ENCODE data around the gene PCNT.

The PCNT gene

DNA sequence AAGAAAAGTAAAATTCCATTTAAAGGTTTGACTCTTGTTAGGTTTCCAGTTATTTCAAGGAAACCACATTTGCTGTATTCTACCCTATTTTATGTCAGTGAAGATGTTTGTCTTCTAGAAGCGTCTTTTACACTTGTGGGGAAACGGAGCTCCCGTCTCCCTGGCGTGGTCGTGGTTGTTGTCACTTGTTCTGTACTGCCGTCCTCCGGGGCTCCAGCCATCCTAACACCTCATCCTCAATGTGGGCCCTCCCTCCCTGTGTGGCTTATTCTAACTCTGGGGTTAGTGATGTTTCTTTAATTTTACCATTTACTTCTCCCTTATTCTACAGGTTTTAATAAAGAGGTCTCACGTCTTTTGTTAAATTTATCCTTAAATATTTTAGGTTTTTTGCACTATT, 82.0 kb downstream of the PCNT start:
- DNase-seq (ENCODE audit: low read depth), result no peak

DNA sequence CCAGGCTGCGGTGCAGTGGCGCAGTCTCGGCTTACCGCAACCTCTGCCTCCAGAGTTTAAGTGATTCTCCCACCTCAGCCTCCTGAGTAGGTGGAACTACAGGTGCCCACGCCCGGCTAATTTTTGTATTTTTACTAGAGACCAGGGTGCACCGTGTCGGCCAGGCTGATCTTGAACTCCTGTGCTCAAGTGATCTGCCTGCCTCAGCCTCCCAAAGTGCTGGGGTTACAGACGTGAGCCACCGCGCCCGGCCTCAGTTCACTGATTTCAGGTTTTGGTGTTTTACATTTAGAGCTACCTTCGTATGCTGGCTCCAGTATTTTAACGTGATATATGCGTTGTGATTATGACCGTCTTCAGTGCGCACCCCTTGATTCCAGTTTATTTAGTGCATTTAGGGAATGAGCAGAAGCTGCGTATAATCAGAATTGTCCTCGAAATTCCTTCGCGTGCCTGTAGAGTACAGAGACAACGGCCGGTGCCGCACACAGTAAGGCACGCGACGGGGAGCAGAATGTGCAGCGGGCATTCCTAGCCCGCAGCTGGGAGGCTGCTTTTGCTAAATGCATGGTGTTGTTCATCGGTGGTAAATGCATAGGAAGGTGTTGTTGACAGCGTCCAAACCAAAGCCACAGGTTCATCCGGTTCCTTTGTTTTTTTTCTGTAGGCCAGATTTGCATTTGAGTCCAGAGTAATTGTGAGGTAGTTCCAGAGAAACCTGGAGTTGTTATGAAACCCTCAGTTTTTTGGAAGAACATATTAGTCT, 85.9 kb downstream of the PCNT start:
- no peak for DNase-seq (ENCODE audit: low read depth)

- no peak for DNase-seq (ENCODE audit: low read depth)
Measured at GRCh38 chr21:46410516-46410915, 86.6 kb downstream of the PCNT start.

GRCh38 chr21:46411236-46411635, 87.3 kb downstream of the PCNT start:
- DNase-seq (ENCODE audit: low read depth), result no peak

GRCh38 chr21:46411691-46412090, 87.7 kb downstream of the PCNT start:
- no peak for DNase-seq (ENCODE audit: low read depth)

DNA sequence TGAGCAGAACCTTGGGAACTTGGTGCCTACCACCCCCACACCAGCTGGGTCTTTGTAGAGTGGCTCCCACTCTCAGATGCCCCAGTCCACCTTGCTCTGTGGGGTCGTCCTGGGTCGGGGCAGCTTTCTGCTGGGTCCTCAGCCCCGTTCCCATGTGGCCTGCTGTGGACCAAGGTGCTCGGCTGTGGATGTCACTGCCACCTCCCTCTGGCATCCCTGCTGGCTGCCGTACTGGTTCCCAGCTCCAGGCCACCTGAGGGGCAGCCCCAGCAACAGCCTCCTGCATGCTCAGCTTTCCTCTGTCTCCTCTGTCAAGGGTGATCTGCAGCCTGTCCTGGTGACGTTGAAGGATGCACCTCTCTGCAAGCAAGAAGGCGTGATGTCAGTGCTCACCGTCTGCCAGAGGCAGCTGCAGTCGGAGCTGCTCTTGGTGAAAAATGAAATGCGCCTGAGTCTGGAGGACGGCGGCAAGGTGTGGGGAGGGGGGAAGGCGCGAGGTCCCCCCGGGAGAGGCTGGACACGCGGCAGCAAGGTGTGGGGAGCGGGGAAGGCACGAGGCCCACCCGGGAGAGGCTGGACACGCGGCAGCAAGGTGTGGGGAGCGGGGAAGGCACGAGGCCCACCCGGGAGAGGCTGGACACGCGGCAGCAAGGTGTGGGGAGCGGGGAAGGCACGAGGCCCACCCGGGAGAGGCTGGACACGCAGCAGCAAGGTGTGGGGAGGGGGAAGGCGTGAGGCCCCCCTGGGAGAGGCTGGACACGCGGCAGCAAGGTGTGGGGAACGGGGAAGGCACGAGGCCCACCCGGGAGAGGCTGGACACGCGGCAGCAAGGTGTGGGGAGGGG, 88.8 kb downstream of the PCNT start:
- DNase-seq (ENCODE audit: low read depth), result no peak

DNA sequence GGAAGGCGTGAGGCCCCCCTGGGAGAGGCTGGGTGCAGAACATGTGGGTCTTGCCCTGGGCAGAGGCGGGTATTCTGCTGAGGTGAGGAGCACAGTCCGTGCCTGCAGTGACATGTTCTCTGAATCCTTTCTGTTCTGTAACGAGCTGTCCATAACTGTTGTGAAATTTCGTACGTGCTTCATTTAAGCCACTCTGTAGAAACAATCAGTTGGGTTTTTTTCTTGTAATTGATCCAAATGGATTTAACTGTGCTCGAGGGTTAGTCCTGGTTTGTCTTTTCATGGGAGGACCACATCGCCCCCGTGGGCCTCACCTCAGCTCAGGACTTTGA, 89.4 kb downstream of the PCNT start:
- DNase-seq (ENCODE audit: low read depth), result no peak

GRCh38 chr21:46414965-46415275, 91.0 kb downstream of the PCNT start:
- no peak for DNase-seq (ENCODE audit: low read depth)

DNA sequence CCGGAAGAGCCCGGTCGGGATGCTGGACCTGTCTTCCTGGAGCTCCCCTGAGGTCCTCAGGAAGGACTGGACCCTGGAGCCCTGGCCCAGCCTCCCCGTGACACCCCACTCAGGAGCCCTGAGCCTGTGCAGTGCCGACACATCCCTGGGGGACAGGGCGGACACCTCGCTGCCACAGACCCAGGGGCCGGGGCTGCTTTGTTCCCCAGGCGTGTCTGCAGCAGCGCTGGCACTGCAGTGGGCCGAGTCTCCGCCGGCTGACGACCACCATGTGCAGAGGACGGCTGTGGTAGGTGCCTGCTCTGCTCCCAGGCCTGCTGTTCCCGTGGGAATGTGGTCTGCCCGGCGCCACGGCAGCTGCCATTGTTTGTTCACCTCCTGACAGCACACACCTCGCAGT, 92.6 kb downstream of the PCNT start:
- no peak for DNase-seq (ENCODE audit: low read depth)

GRCh38 chr21:46418265-46418946, 94.5 kb downstream of the PCNT start:
- DNase-seq (ENCODE audit: low read depth), result no peak

DNA sequence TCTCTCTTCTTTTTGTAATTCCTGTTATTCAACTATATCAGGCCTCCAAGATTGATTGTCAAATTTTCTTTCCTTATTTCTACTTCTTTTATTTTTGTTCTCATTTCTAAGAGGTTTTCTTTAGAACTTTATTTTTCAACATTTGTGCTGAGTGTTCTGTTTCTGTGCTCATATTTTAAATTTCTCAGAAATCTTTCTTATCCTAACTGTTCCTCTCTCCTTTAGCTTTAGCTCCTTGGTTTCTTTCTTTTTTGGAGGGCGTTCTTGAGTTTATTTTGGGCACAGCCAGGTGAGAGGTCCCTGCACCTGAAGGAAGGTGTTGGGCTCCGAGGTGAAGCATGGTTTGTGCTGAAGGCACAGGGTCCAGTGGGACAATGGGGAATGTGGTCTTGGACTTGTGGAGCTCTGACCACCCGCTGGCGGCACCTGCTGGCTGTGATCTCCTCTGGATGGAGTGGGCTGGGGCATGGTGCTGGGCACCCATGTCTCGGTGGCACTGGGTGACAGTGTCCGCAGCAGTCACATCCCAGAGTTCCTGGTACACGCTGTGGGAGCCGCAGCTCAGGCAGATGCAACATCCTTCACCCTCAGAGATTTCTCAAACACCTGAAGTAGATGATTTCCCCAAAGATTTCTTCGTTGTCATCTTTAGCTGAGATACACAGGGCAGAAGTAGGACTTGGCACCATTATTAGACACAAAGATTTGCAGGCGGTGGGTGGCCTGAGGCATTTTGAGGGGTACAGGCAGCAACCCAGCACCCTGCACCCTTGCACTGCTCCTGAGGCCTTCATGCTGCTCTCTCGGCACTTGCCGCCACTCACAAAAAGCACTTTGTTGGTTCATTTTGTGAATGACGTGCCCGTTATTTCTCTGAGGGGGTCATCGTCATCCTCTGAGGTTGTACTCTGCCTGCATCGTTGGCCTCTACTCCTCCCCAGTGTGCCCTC, 96.6 kb downstream of the PCNT start:
- DNase-seq (ENCODE audit: low read depth), result no peak

DNA sequence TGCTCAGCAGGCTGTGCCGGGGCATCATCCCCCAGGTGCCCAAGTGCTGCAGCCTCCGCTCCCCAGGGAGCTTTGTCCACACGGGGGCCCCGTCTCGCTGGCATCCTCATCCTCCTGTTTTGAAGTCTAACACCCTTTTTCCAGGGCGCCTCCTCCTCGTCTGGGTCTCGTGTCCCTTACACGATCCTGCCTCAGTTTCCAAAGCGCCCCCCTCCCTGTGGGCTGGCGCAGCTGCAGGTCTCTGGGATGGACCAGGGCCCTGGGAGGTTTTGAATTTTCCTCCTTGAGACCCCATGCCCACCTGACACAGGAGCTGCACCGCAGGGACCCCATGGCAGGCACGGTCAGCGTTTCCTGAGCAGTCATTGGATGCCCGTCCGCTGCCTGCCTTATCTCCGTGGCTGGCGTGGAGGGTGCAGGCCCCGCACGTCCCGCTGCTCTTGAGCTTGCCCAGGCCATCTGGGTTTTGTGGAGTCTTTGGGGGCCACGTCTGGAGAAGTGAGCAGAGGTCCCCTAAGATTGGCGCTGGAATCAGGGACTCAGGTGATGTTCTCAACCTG, 97.3 kb downstream of the PCNT start:
- no peak for DNase-seq (ENCODE audit: low read depth)

DNA sequence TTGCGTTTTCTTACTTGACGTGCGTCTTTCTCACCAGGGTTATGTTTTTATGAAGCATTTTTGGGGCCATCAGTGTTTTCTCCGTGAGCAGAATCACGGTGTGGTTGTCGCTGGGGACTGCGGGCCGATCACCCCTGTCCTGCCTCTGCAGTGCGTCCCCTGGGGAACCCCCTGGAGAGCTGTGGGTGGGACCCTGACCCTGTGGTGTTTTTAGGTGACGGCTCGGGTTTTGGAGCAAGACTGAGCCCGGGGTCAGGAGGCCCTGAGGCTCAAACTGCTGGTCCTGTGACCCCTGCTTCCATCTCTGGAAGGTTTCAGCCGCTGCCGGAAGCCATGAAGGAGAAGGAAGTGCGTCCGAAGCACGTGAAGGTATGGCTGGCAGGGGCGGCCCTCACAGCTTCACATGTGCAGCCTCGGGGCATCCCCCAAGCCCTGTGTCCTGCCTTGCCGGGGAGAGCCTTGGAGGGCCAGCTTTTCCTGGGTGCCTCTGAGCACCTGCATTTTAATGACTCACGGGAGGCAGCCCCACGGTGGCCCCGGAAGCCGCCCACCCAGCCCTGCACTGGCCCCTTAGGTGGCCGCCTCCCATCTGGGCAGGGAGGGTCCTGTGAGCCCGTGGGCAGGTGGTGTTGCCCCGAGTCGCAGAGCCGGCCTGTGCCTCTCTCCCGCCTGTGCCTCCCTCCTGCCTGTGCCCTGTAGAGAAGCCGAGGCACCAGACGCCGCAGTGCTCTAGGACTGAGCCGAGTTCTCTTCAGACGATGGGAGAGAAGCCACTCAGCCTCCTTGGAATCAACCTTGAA, 98.0 kb downstream of the PCNT start:
- no peak for DNase-seq (ENCODE audit: low read depth)

DNA sequence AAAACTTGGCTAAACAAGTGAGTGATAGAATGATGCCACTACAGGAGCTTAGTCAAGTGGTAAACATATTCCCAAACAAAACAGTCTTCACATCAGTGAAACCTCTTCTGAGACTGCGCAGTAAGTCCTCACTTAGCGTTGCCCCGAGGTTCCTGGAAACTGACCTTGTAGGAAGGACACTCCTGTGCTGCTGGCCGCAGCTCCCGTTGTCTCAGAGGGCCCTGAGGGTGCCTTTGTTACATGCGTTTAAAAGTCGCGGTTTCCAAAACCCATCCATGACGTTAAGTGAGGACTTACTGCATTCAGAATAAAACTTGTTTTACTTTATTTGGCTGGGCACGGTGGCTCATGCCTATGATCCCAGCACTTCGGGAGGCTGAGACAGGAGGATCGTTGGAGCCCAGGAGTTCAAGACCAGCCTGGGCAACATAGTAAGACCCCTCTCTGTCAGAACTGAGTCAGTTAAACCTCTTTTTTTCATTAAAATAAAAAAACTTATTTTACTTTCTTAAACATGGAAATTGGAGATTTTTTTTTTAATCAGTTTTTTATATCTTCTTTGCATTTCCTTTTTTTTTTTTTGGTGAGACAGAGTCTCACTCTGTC, 98.8 kb downstream of the PCNT start:
- DNase-seq (ENCODE audit: low read depth), result no peak

DNA sequence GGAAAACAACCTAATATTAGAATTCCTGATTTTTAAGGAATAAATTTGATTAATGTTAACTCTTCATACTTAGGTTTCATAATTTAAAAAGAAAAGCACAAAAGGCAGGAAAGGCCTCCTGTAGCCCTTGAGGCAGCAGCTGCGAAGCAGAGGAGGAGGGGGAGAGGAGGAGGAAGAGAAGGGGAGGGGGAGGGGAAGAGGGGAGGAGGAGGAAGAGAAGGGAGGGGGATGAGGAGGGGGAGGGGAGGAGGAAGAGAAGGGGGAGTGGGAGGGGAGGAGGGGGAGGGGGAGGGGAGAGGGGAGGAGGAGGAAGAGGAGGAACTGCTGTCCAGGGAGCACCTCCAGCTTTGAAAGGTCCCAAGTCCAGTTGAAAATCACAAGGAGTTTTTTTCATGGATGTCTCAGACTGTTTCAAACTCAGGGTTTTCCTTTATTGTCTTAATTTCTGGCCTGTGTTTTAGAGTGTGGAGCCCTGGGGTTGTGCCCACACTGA, 99.6 kb downstream of the PCNT start:
- DNase-seq (ENCODE audit: low read depth), result no peak

DNA sequence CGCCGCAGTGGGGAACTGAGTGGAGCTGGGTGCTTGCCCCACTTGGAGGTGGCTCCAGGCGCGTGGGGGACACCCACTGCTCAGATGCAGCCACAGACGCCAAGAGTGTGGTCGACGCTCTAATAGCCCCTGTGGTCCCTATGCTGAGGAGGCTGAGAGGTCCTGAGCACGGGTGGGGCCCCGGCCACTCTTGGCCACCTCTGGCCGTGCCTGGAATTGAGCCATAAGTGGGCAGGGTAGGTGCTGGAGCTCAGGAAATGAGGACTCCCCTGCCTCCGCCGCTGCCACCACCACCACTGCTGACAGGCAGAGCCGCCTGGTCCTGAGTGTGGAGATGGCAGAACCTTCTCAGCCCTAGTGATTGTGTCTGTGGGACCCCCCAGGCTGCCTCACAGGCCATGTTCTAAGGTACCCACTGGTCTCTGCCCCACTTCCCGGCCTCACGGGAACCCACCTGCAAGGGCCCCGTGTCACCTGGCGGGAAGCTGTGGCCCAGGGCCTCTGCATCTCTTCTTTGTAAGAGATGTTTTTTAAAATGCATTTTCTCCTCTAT, 100.2 kb downstream of the PCNT start:
- DNase-seq (ENCODE audit: low read depth), result no peak

- no peak for DNase-seq (ENCODE audit: low read depth)
Measured at GRCh38 chr21:46424621-46425020, 100.7 kb downstream of the PCNT start.

- no peak for DNase-seq (ENCODE audit: low read depth)
Measured at GRCh38 chr21:46425041-46425440, 101.1 kb downstream of the PCNT start.

DNA sequence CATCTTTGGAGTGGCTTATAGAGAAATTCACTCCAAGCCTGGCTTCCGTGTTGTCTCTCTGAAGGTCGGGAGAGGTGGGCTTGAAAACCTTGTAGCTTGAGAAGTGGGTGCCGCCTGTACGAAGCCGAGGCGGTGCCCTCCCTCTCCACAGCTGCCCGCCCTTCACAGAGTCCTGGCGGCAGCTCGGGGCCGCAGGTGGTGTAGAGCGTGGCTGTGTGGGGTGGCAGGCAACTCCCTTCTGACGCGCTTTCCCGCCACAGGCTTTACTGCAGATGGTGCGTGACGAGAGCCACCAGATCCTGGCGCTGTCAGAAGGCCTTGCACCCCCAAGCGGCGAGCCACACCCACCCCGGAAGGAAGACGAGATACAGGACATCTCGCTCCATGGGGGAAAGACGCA, 101.6 kb downstream of the PCNT start:
- peak; percentile 13 for DNase-seq (ENCODE audit: low read depth)

Data from T follicular helper cell (primary cell).